Measurements from ENCODE around the gene QPCT.

GRCh38 chr2:37414470-37414949 is 70.1 kb downstream of the QPCT start:
- TF ChIP-seq CTCF (conservative IDR thresholded peaks at IDR 0.05) (peak; percentile 90), ZFX (IDR thresholded peaks at IDR 0.05) (no peak)

Measured in C4-2B (cell line).